Neural crest cell (in vitro differentiated cells): ENCODE results near the gene IFNG. TPM values are rescaled to one million over a fixed set of nuclear protein-coding genes. Genes with fewer than 3 reads are reported as not detected.

Source experiments
- DNase-seq: peaks from one replicate; pipeline ENCODE4 v3.0.0; 2021; ENCODE audit warnings: low read depth, mixed read lengths, low spot score
- H3K27ac Mint-ChIP-seq: one replicate; pipeline ENCODE4 v1.8.0; 2021; ENCODE audit warnings: mild to moderate bottlenecking, mixed read lengths; ENCODE audit not compliant: unreplicated experiment
- H3K27me3 Mint-ChIP-seq: 2 replicates; pipeline ENCODE4 v1.8.0; 2021; ENCODE audit warnings: low read depth, mild to moderate bottlenecking, mixed read lengths
- H3K36me3 Mint-ChIP-seq: 2 replicates; pipeline ENCODE4 v1.8.0; 2021; ENCODE audit warnings: low read depth, mild to moderate bottlenecking, mixed read lengths
- H3K4me1 Mint-ChIP-seq: 2 replicates; pipeline ENCODE4 v1.8.0; 2021; ENCODE audit warnings: mixed read lengths
- H3K4me3 Mint-ChIP-seq: one replicate; pipeline ENCODE4 v1.8.0; 2021; ENCODE audit warnings: mild to moderate bottlenecking, mixed read lengths
- H3K9me3 Mint-ChIP-seq: 2 replicates; pipeline ENCODE4 v1.8.0; 2021; ENCODE audit warnings: mixed read lengths
- CTCF ChIP-seq: fragments of 200-600 bp; sonication (generic); conservative IDR thresholded peaks from 2 replicates; pipeline ENCODE4 v1.5.0; 2021; ENCODE audit warnings: antibody characterized with exemption, mild to moderate bottlenecking
- total RNA-seq: library from RNA; stranded (reverse); gene quantifications from 2 replicates; pipeline ENCODE4 v1.2.1, GENCODE V29; 2021

The IFNG gene
- total RNA-seq, 1 donor from 2014 or later: not detected

DNA sequence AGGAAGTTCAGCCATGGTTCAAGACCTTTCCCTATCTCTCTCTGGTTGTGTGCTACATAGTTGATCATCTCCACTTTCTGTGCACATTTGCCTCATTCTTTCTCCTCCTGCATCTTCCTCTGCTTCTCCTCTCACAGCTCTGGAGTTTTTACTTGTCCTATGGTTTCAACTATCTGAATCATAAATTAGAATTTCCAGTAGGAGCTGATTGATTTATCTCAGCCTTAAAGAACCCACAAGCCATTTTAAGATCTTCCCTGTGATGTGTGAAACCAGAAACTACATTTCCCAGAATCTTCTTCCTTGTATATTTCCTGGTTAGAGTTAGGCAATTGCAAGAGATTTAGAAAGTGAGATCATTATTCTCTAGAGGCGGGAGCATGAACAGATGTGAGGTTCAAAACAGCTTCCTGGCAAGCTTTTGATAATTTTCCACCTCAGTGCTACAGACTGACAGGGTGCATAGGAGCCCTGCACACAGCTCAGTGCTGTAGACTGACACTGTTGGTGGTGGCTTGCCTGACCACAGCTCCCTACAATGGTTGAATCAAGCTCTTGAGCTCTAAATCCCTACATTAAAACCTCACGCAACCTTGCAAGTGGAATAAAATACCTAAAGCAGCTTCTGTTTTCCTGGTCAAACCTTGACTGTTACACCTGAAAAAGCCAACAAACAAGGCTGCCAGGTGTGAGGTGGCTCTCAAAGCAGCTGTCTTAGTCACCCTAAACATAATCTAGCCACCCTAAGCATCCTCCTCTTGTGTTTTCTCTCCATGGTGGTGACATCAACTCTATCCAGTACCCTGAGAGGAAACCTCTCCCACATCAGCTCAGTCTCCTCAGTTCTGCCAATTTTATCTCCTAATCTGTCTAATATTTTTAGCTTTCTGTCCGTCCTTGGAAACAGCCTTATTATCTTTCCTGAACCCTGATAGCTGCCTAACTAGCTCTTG, 21.5 kb upstream of the IFNG start:
- Mint-ChIP-seq H3K9me3 (no peaks in the 10 kb centered on the region), H3K4me1 (no peaks in the 10 kb centered on the region), H3K27ac (no peak overlapping the region), H3K36me3 (no peaks in the 10 kb centered on the region), H3K4me3 (no peak overlapping the region), H3K27me3 (no peaks in the 10 kb centered on the region)
- TF ChIP-seq CTCF: no peak
- no peak for DNase-seq

DNA sequence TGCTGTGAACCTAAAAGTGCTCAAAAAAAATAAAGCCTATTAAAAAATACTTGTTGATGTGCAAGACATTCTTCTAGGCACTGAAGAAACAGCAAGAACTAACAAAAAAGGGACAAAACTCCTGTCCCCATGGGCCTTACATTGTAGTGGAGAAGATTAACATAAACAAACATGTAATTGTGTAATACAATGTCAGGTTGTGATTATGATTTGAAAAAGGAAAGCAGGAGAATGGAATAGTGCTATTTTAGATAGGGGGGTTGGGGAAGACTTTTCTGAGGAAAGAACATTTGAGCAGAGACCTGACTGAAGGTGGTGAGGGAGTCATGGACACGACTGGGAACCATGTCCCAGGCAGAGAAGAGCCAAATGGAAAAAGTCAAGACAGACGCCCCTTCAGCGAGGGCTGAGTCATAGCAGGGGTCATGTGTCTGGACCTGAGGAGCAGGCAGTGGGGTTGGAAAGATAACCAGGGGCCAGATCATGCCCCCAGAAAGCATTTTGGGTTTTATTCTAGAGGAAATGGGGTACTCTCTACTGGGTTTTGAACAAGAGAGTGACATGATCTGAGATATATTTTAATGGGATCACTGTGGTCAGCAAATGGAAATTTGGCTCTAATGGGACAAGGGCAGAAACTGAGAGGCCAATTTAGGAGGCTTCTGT, 19.4 kb upstream of the IFNG start:
- no peak for TF ChIP-seq CTCF
- H3K4me1 Mint-ChIP-seq: no peaks in the 10 kb centered on the region

DNA sequence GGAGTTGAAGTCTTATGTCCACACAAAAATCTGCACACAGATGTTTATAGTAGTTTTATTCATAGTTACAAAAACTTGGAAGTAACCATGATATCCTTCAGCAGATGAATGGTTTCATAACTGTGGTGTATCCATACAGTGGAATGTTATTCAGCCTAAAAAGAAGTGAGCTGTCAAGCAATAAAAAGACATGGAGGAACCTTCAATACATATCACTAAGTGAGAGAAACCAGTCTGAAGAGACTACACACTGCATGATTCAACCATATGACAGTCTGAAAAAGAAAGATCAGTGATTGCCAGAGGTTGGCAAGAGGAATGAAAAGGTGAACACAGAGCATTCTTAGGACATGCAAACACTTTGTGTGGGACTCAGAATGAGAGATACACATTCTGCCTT, 18.6 kb upstream of the IFNG start:
- H3K36me3 Mint-ChIP-seq: no peaks in the 10 kb centered on the region
- no peak for DNase-seq
- H3K4me3 Mint-ChIP-seq: no peak overlapping the region
- TF ChIP-seq CTCF: no peak
- H3K4me1 Mint-ChIP-seq: no peaks in the 10 kb centered on the region
- no peaks in the 10 kb centered on the region for H3K9me3 Mint-ChIP-seq
- H3K27ac Mint-ChIP-seq: no peak overlapping the region
- H3K27me3 Mint-ChIP-seq: no peaks in the 10 kb centered on the region

More for the DNA sequence above, 19.4 kb upstream of the IFNG start:
- DNase-seq: no peak
- Mint-ChIP-seq H3K27me3 (no peaks in the 10 kb centered on the region), H3K9me3 (no peaks in the 10 kb centered on the region), H3K4me3 (no peak overlapping the region), H3K27ac (no peak overlapping the region), H3K36me3 (no peaks in the 10 kb centered on the region)

DNA sequence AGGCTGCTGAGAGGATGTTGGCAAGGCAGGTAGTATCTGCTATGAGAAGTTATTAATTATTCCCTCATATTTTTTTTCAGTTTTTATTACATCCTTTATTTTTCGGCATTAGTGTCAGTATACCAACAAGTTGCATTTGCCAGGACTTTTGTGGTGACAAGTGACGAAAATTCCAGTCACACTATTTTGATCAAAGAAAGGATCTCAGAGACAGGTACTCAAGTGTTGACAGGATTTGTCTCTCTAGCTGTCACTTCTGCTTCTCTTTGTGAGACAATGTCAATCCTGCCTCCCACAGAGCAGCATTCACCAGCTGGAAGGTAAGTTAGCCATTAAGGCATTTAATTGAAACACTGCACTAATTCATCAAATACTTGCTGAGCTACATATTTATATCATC, 18.0 kb upstream of the IFNG start:
- no peak for DNase-seq
- no peak for TF ChIP-seq CTCF
- H3K4me1 Mint-ChIP-seq: no peaks in the 10 kb centered on the region

DNA sequence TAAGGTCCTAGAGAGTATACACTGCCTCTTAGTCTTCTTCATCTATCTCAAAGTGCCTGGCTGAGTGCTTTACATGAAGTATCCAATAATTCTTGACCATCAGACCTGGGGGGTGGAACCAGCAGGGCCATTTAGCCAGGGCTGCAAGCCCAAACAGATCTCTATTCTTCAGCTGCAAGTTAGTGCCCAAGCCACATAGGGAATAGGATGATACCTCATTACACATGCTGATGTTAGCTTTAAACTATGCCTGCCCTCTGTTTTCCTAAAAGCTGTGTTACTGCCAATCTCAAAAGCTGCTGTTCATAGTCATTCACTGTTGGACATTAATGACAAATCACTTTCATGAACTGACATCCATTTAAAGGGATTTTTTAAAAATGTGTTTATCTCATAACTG, 16.7 kb upstream of the IFNG start:
- Mint-ChIP-seq H3K27me3 (no peaks in the 10 kb centered on the region), H3K36me3 (no peaks in the 10 kb centered on the region), H3K4me1 (no peaks in the 10 kb centered on the region), H3K27ac (no peak overlapping the region), H3K9me3 (no peaks in the 10 kb centered on the region), H3K4me3 (no peak overlapping the region)
- DNase-seq: no peak
- TF ChIP-seq CTCF: no peak

More for the DNA sequence above, 18.0 kb upstream of the IFNG start:
- Mint-ChIP-seq H3K4me3 (no peak overlapping the region), H3K27me3 (no peaks in the 10 kb centered on the region), H3K27ac (no peak overlapping the region), H3K36me3 (no peaks in the 10 kb centered on the region), H3K9me3 (no peaks in the 10 kb centered on the region)
